ENCODE results near the gene HIC1. TPM values are rescaled to one million over a fixed set of nuclear protein-coding genes. Genes with fewer than 3 reads are reported as not detected.

HIC1 gene
- total RNA-seq, 1 donor from 2014 or later = 35.1 TPM

DNA sequence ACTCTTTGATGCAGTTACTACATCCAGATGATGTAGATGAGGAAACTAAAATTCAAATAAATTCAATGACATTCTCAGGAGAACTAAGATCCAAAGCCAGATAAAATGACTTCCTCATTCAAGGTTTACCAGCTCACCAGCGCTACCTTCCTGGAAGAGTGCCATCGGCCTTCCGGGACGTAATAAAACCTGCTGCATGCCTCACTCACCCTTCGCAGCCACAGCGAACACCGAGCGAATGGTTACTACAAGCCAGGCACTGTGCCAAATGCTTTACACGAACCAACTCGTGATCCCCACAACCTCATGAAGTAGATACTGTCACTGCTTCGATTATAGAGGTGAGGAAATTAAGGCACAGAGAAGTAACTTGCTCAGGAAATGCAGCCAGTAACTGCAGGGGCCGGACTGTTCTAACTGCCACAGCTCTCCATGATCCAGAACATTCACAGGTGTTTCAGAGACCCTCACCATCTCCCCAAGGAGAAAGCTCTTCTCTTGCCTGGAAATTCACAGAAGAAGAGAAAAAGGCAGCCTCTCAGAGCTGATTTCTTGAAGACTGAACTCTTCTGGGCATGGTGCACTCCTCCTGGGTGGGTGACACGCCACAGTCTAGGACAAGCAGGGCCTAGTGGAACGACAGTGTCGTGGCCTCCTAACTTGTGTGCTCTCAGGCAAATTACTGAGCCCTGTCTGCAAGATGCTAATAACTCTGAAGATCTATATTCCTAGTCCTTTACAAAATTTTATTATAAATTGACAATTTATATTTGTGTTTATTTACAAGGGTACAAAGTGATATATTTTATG lies 46.8 kb downstream of the HIC1 start:
- no peak for DNase-seq (ENCODE audit: low read depth, low spot score)

DNA sequence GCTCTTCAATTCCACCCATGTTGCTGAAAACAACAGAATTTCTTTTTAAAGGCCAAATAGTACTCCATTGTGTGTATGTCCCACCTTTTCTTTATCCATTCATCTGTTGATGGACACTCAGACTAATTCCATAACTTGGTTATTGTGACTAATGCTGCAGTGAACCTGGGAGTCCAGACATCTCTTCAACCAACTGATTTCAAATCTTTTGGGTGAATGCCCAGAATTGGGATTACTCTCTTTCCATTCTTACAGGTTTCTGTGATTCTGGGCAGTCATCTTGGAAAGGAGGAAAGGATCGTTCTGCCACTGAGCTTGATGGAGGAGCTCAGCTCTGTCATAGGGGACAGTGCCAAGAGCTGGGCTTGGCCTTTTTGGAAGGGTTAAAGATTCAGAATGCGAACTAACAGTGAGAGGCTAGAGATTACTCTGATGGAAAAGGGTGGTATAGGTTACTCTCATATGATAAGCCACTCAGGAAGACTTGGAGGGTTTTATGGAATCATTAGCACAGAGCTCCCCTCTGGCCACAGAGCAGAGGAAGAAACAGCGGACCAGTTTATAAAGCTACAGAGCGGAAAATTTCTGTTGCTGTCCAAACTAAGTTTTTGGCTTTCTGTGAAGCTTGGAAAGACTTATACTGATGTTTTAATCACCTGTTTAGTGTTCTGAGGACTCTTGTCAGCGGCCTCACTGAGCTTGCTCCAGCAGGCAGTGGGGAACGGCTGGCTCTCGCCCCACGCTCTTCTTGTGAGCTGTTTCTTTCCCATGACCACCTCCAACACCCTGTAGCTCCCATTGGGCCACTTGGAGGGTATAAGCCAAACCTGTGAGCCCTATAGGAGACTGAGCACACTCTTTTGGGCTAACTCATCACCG lies 48.3 kb downstream of the HIC1 start:
- DNase-seq (ENCODE audit: low read depth, low spot score) = no peak

DNA sequence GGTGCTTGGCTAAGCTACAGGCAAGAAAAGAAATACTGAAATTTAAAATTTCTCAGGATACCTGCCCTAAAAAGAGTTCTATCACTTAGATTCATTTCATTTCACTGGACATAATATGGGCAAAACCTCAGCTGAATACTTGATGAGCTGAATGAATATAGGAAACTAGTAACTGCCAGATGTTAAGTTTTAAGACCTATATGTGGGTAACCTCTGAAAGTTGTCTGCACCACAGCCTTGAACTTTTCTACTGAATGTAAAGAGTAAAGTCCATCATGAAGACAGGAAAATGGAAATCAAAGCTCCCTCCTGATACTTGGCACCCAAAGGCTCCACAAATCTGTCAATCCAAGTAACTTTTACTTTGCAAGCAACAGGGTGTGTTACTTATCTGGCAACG lies 50.8 kb downstream of the HIC1 start:
- no peak for DNase-seq (ENCODE audit: low read depth, low spot score)

DNA sequence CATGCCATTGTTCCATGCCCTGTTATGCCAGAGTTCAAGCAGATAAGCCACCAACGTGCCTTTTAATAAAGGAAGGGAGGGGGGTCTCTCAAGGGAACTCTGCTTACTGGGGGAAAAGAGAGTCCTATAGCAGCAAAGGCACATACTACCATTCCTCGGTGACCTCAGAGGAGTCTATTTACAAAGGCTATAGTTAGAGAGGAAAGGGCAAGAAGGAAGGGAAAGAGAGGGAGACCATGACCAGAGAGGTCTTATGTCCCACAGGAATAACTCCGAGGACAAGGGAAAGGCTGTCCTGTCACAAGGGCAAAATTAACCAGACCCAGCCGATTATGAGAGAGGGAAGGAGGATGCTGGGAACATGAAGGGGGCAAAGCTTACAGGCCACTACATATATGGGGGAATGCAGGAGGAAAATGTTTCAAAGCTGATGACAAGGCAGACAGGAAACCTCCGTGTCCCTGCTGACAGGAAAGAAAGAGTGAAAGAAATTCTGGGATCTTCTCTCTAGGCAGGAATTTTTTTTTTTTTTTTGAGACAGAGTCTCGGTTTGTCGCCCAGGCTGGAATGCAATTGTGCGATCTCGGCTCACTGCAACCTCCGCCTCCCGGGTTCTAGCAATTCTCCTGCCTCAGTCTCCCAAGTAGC lies 51.5 kb downstream of the HIC1 start:
- no peak for DNase-seq (ENCODE audit: low read depth, low spot score)

DNA sequence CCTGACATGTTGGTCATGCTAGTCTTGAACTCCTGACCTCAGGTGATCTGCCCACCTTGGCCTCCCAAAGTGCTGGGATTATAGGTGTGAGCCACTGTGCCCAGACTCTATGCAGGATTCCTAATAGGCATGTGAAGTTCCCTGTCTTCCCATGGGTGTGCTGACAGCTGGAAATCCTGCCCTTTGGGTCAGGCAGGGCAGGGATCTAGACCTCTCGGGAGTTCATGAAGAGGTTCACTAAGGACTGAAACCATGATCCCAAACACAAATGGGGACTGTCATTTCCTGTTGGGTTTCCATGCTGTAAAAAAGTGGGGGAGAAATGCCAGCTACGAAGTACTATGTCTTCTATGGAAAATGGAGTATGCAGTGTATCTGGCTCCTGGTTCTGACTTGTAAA lies 52.1 kb downstream of the HIC1 start:
- no peak for DNase-seq (ENCODE audit: low read depth, low spot score)

DNA sequence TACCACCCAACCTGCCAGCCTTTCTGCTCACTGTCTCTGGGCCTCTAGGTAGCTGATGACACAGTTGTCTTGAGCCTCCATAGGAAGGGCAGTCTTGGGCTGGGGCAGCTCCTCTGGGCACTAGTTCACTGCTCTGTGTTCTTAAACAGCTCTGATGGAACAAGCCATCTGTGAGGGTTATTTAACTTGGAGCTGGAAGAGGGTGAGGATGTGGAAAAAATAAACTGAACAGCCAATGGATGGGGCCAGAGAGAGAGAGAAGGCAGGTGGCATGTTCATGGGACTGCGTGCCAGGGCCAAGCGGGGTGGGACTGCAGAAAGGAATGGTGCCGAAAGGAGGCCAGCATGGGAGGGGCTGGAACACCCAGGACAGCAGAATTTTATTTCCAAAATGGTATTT lies 52.6 kb downstream of the HIC1 start:
- no peak for DNase-seq (ENCODE audit: low read depth, low spot score)

DNA sequence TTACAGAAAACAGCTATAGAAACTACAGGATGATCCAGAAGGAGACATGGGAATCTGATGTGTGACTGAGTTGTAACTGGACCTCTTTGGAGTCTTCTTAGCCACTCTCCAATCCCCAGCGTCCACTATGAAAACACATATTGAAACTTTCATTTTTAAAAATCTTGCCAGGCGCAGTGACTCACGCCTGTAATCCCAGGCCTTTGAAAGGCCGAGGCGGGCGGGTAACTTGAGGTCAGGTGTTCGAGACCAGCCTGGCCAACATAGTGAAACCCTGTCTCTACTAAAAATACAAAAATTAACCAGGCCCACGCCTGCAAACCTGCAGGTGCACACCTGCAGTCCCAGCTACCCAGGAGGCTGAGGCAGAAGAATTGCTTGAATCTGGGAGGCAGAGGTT lies 53.3 kb downstream of the HIC1 start:
- DNase-seq (ENCODE audit: low read depth, low spot score) = no peak

DNA sequence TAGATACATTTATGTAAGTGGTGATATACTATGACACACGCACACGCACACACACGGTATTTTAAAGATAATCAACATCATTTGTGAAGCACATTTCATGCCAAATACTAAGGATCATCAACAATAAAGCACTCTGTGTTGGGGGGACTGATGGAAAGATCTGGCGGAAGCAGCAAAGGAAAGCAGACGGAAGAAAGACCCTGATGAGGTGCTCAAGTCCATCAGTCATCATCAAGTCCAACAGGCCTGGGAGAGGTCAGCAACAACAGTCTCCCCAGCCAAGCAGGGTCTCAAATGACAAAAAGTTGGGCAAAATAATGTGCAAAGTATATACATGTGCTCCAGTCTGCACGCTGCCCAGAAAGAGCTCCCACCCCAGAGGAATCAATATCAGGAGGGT lies 55.5 kb downstream of the HIC1 start:
- no peak for DNase-seq (ENCODE audit: low read depth, low spot score)

DNA sequence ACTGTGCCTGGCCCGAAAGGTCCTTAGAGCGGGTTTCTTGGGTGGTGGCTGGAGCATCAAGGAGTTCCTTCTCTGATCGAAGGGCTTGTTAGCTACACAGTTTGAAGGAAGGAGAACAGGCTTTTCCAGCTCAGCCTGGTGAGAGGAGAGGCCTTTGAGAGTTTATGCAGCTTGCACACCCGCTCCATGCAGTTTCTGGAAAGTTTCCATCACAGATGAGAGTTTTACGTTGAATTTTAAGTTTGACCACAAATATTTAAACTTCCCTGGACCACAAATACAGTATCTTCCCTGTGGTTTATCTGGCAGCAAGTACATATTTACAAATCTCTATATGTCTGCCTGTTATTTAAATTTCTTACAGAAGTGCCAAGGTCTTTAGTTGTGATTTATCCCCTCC lies 56.8 kb downstream of the HIC1 start:
- DNase-seq (ENCODE audit: low read depth, low spot score) = no peak

Other genes starting within 250 kb of the HIC1 start
- 10.6 and 12.2 TPM in 2 replicates for gene SMYD4, start 225.2 kb upstream of the HIC1 start, total RNA-seq
- gene RPA1, start 225.1 kb upstream of the HIC1 start, total RNA-seq = 57.0 and 64.2 TPM in 2 replicates
- gene RTN4RL1, start 29.8 kb upstream of the HIC1 start, total RNA-seq = under 0.01 TPM in 1 of 2 replicates, not detected in the other
- gene DPH1, start 24.9 kb upstream of the HIC1 start, total RNA-seq = 13.2 and 18.4 TPM in 2 replicates
- gene OVCA2, start 13.1 kb upstream of the HIC1 start, total RNA-seq = 67.8 and 78.2 TPM in 2 replicates
- gene SMG6, start 248.7 kb downstream of the HIC1 start, total RNA-seq = 24.9 and 33.0 TPM in 2 replicates
- gene SRR, start 248.8 kb downstream of the HIC1 start, total RNA-seq = 11.4 and 19.7 TPM in 2 replicates

Data from pulmonary artery endothelial cell (primary cell).